Neural progenitor cell (in vitro differentiated cells): ENCODE results near the gene PC. TPM values are rescaled to one million over a fixed set of nuclear protein-coding genes. Genes with fewer than 3 reads are reported as not detected.

Experiments
- DNase-seq: peaks from one replicate; pipeline ENCODE4 v3.0.0-alpha.2; 2016; ENCODE audit warnings: low spot score
- H2AFZ ChIP-seq: fragments of 200-600 bp; sonication (generic); replicated peaks from 2 replicates; pipeline ENCODE4 v1.6.1; 2016; ENCODE audit warnings: antibody characterized with exemption
- H3F3A ChIP-seq: fragments of 200-600 bp; sonication (generic); 2 replicates; pipeline ENCODE4 v1.6.1; 2016; ENCODE audit warnings: antibody characterized with exemption, low read depth
- H3K27ac ChIP-seq: fragments of 200-600 bp; sonication (generic); 2 replicates; pipeline ENCODE4 v1.5.1; 2016; ENCODE audit warnings: mild to moderate bottlenecking
- H3K27me3 ChIP-seq: fragments of 200-600 bp; sonication (generic); 2 replicates; pipeline ENCODE4 v1.6.1; 2016; ENCODE audit warnings: mild to moderate bottlenecking, moderate library complexity
- H3K36me3 ChIP-seq: fragments of 200-600 bp; sonication (generic); 2 replicates; pipeline ENCODE4 v1.5.1; 2016
- H3K4me1 ChIP-seq: fragments of 200-600 bp; sonication (generic); 2 replicates; pipeline ENCODE4 v1.6.1; 2016; ENCODE audit warnings: mixed run types
- H3K4me2 ChIP-seq: fragments of 200-600 bp; sonication (generic); 2 replicates; pipeline ENCODE4 v1.6.1; 2016
- H3K4me3 ChIP-seq: fragments of 200-600 bp; sonication (generic); 2 replicates; pipeline ENCODE4 v1.5.1; 2016
- H3K79me2 ChIP-seq: fragments of 200-600 bp; sonication (generic); 2 replicates; pipeline ENCODE4 v1.6.1; 2016; ENCODE audit warnings: low read depth
- H3K9ac ChIP-seq: fragments of 200-600 bp; sonication (generic); 2 replicates; pipeline ENCODE4 v1.6.1; 2016
- H3K9me3 ChIP-seq: fragments of 200-600 bp; sonication (generic); 2 replicates; pipeline ENCODE4 v1.5.1; 2016; ENCODE audit warnings: low read depth
- H4K20me1 ChIP-seq: fragments of 200-600 bp; sonication (generic); 2 replicates; pipeline ENCODE4 v1.6.1; 2016; ENCODE audit warnings: low read depth
- H3K27ac Mint-ChIP-seq: 3 replicates; pipeline ENCODE4 v1.8.0; 2021; ENCODE audit warnings: mixed read lengths
- H3K27me3 Mint-ChIP-seq: 2 replicates; pipeline ENCODE4 v1.8.0; 2022; ENCODE audit warnings: low read depth, mild to moderate bottlenecking, inconsistent platforms, moderate library complexity, mixed read lengths; ENCODE audit not compliant: insufficient read depth
- H3K36me3 Mint-ChIP-seq: 3 replicates; pipeline ENCODE4 v1.8.0; 2021; ENCODE audit warnings: mixed read lengths
- H3K4me1 Mint-ChIP-seq: 3 replicates; pipeline ENCODE4 v1.8.0; 2021; ENCODE audit warnings: mixed read lengths
- H3K4me3 Mint-ChIP-seq: 3 replicates; pipeline ENCODE4 v1.8.0; 2021; ENCODE audit warnings: mild to moderate bottlenecking, moderate library complexity, mixed read lengths
- H3K9me3 Mint-ChIP-seq: 3 replicates; pipeline ENCODE4 v1.8.0; 2020; ENCODE audit warnings: mixed read lengths
- CTCF ChIP-seq: fragments of 200-600 bp; sonication (generic); IDR thresholded peaks from 2 replicates; pipeline ENCODE4 v1.5.1; 2017; ENCODE audit warnings: antibody characterized with exemption, mild to moderate bottlenecking
- EZH2 ChIP-seq: fragments of 200-600 bp; sonication (generic); IDR thresholded peaks from 2 replicates; pipeline ENCODE4 v1.6.1; 2017; ENCODE audit warnings: antibody characterized with exemption, mild to moderate bottlenecking, moderate library complexity
- EZH2phosphoT487 ChIP-seq: fragments of 200-600 bp; sonication (generic); IDR thresholded peaks from 2 replicates; pipeline ENCODE4 v1.6.1; 2017; ENCODE audit warnings: antibody characterized with exemption
- total RNA-seq: library from RNA; depleted of rRNA; stranded (reverse); fragments of >200 nt; gene quantifications from 2 replicates; pipeline ENCODE4 v1.2.3, GENCODE V29; 2015; ENCODE audit warnings: low replicate concordance

Gene PC
- total RNA-seq, 1 donor from 2014 or later = 11.4 TPM

GRCh38 chr11:66933531-66933930 is 24.7 kb downstream of the PC start:
- no peak overlapping the region for H3K4me2 ChIP-seq
- H3K36me3 ChIP-seq = no peaks in the 10 kb centered on the region
- H3K4me1 Mint-ChIP-seq = peaks cover 2% of the 10 kb centered on the region
- H3K4me1 ChIP-seq = no peaks in the 10 kb centered on the region
- no peaks in the 10 kb centered on the region for H3K27me3 ChIP-seq
- H3K79me2 ChIP-seq = no peaks in the 10 kb centered on the region
- no peak overlapping the region for H3K9ac ChIP-seq
- no peak for DNase-seq
- H3K36me3 Mint-ChIP-seq = peaks cover 2% of the 10 kb centered on the region
- no peaks in the 10 kb centered on the region for H4K20me1 ChIP-seq
- no peak overlapping the region for H2AFZ ChIP-seq
- no peak overlapping the region for H3K27ac Mint-ChIP-seq
- TF ChIP-seq EZH2phosphoT487 = no peak
- H3K9me3 ChIP-seq = no peaks in the 10 kb centered on the region
- H3K9me3 Mint-ChIP-seq = peaks cover 3% of the 10 kb centered on the region
- H3F3A ChIP-seq = no peaks in the 10 kb centered on the region
- no peak overlapping the region for H3K27ac ChIP-seq
- H3K4me3 ChIP-seq = no peak overlapping the region
- no peak overlapping the region for H3K4me3 Mint-ChIP-seq
- H3K27me3 Mint-ChIP-seq = peaks cover 11% of the 10 kb centered on the region

GRCh38 chr11:66932543-66932942 is 25.6 kb downstream of the PC start:
- no peaks in the 10 kb centered on the region for H3K9me3 ChIP-seq
- no peaks in the 10 kb centered on the region for H4K20me1 ChIP-seq
- TF ChIP-seq EZH2phosphoT487 (no peak), CTCF (no peak), EZH2 (no peak)
- H3K79me2 ChIP-seq = no peaks in the 10 kb centered on the region
- H3K4me3 Mint-ChIP-seq = no peak overlapping the region
- H3K4me3 ChIP-seq = no peak overlapping the region
- DNase-seq = no peak
- no peak overlapping the region for H3K9ac ChIP-seq
- peaks cover 2% of the 10 kb centered on the region for H3K36me3 Mint-ChIP-seq
- no peak overlapping the region for H3K4me2 ChIP-seq
- no peaks in the 10 kb centered on the region for H3K4me1 ChIP-seq
- no peaks in the 10 kb centered on the region for H3F3A ChIP-seq
- peaks cover 5% of the 10 kb centered on the region for H3K9me3 Mint-ChIP-seq
- no peaks in the 10 kb centered on the region for H3K27me3 ChIP-seq
- no peak overlapping the region for H3K27ac ChIP-seq
- H3K36me3 ChIP-seq = no peaks in the 10 kb centered on the region
- H3K27me3 Mint-ChIP-seq = peaks cover 11% of the 10 kb centered on the region
- H3K4me1 Mint-ChIP-seq = peaks cover 2% of the 10 kb centered on the region
- no peak overlapping the region for H3K27ac Mint-ChIP-seq
- no peak overlapping the region for H2AFZ ChIP-seq

GRCh38 chr11:66929753-66930152 is 28.4 kb downstream of the PC start:
- Histone ChIP-seq H3K9ac (no peak overlapping the region), H2AFZ (no peak overlapping the region), H3K9me3 (no peaks in the 10 kb centered on the region), H3F3A (no peaks in the 10 kb centered on the region), H3K4me2 (no peak overlapping the region), H3K27ac (no peak overlapping the region), H3K36me3 (no peaks in the 10 kb centered on the region), H3K27me3 (no peaks in the 10 kb centered on the region), H3K4me1 (no peaks in the 10 kb centered on the region), H3K4me3 (no peak overlapping the region), H3K79me2 (no peaks in the 10 kb centered on the region), H4K20me1 (no peaks in the 10 kb centered on the region)
- H3K9me3 Mint-ChIP-seq = peaks cover 2% of the 10 kb centered on the region
- H3K4me1 Mint-ChIP-seq = peaks cover 5% of the 10 kb centered on the region
- H3K27me3 Mint-ChIP-seq = peaks cover 5% of the 10 kb centered on the region
- DNase-seq = no peak
- peaks cover 2% of the 10 kb centered on the region for H3K36me3 Mint-ChIP-seq
- TF ChIP-seq EZH2 (no peak), EZH2phosphoT487 (no peak), CTCF (no peak)
- no peak overlapping the region for H3K4me3 Mint-ChIP-seq
- H3K27ac Mint-ChIP-seq = no peak overlapping the region

- Histone ChIP-seq H3K9ac (no peak overlapping the region), H3K36me3 (no peaks in the 10 kb centered on the region), H3K4me1 (peaks cover 15% of the 10 kb centered on the region), H4K20me1 (no peaks in the 10 kb centered on the region), H3K9me3 (no peaks in the 10 kb centered on the region), H2AFZ (no peak overlapping the region), H3K4me3 (no peak overlapping the region), H3F3A (peaks cover 13% of the 10 kb centered on the region), H3K27ac (no peak overlapping the region), H3K79me2 (no peaks in the 10 kb centered on the region), H3K27me3 (no peaks in the 10 kb centered on the region), H3K4me2 (no peak overlapping the region)
- Mint-ChIP-seq H3K4me1 (peaks cover 25% of the 10 kb centered on the region), H3K27me3 (peaks cover 4% of the 10 kb centered on the region), H3K36me3 (peaks cover 2% of the 10 kb centered on the region), H3K4me3 (no peak overlapping the region), H3K9me3 (peaks cover 4% of the 10 kb centered on the region), H3K27ac (no peak overlapping the region)
- no peak for DNase-seq
- no peak for TF ChIP-seq EZH2
- no peak for TF ChIP-seq EZH2phosphoT487
- TF ChIP-seq CTCF = no peak
Observed at GRCh38 chr11:66924272-66924671, 33.9 kb downstream of the PC start.
